Keratinocyte (primary cell): ENCODE results near the gene DHX34.

ENCODE experiments used
- CTCF ChIP-seq, 3 experiments: IDR thresholded peaks in 1 of 3; conservative IDR thresholded peaks in 1 of 3; optimal IDR thresholded peaks in 1 of 3; 2 replicates in 2 of 3; 3 replicates in 1 of 3; pipeline versions ENCODE3 to v1.5.1; 2011; ENCODE audit warnings: low read length in 3 of 3, mild to moderate bottlenecking in 3 of 3, moderate library complexity in 2 of 3, control low read depth in 1 of 3, inconsistent platforms in 1 of 3; ENCODE audit not compliant: insufficient read depth in 2 of 3; ENCODE audit errors: extremely low read depth in 1 of 3
- EZH2 ChIP-seq: IDR thresholded peaks from one replicate; pipeline ENCODE4 v1.6.1; 2012; ENCODE audit warnings: inconsistent platforms, mild to moderate bottlenecking, low read length, moderate library complexity

GRCh38 chr19:47321630-47322029 is 27.5 kb upstream of the DHX34 start:
- no peak for TF ChIP-seq CTCF (optimal IDR thresholded peaks at IDR 0.05 in 1 of 3, IDR thresholded peaks at IDR 0.05 in 1 of 3, conservative IDR thresholded peaks at IDR 0.05 in 1 of 3; ENCODE audit: extremely low read depth in 1 of 3, insufficient read depth in 2 of 3, low read length in 3 of 3)
- TF ChIP-seq EZH2: no peak
